ENCODE data around the gene PHC2.

PHC2 gene

GRCh38 chr1:33346533-33346926, 84.4 kb downstream of the PHC2 start:
- H3K9ac ChIP-seq (ENCODE audit: low read depth, low read length): no peak overlapping the region

GRCh38 chr1:33344896-33345560, 85.9 kb downstream of the PHC2 start:
- Histone ChIP-seq H3K9ac (ENCODE audit: low read depth, low read length) (no peak overlapping the region), H3K4me1 (ENCODE audit: insufficient read depth, low read length) (peaks cover 42% of the 10 kb centered on the region), H3K36me3 (ENCODE audit: insufficient read depth, low read length) (no peaks in the 10 kb centered on the region; the same call in 1 of the 2 replicates), H3K9me3 (ENCODE audit: control insufficient read depth, insufficient read depth, low read length) (no peaks in the 10 kb centered on the region)

More at GRCh38 chr1:33346533-33346926, 84.4 kb downstream of the PHC2 start:
- peaks cover 37% of the 10 kb centered on the region for H3K4me1 ChIP-seq (ENCODE audit: insufficient read depth, low read length)
- no peaks in the 10 kb centered on the region for H3K9me3 ChIP-seq (ENCODE audit: control insufficient read depth, insufficient read depth, low read length)
- H3K36me3 ChIP-seq (ENCODE audit: insufficient read depth, low read length): no peaks in the 10 kb centered on the region; the same call in 1 of the 2 replicates

- Histone ChIP-seq H3K9ac (ENCODE audit: low read depth, low read length) (no peak overlapping the region), H3K36me3 (ENCODE audit: insufficient read depth, low read length) (no peaks in the 10 kb centered on the region; the same call in 1 of the 2 replicates), H3K4me1 (ENCODE audit: insufficient read depth, low read length) (peaks cover 50% of the 10 kb centered on the region), H3K9me3 (ENCODE audit: control insufficient read depth, insufficient read depth, low read length) (no peaks in the 10 kb centered on the region)
Observed at GRCh38 chr1:33343539-33343938, 87.4 kb downstream of the PHC2 start.

- Histone ChIP-seq H3K36me3 (ENCODE audit: insufficient read depth, low read length) (no peaks in the 10 kb centered on the region; the same call in 1 of the 2 replicates), H3K9me3 (ENCODE audit: control insufficient read depth, insufficient read depth, low read length) (no peaks in the 10 kb centered on the region), H3K4me1 (ENCODE audit: insufficient read depth, low read length) (peaks cover 48% of the 10 kb centered on the region), H3K9ac (ENCODE audit: low read depth, low read length) (no peak overlapping the region; the same call in 1 of the 2 replicates)
Observed at GRCh38 chr1:33342041-33342723, 88.7 kb downstream of the PHC2 start.

GRCh38 chr1:33341190-33341589, 89.7 kb downstream of the PHC2 start:
- no peaks in the 10 kb centered on the region for H3K9me3 ChIP-seq (ENCODE audit: control insufficient read depth, insufficient read depth, low read length)
- no peaks in the 10 kb centered on the region for H3K36me3 ChIP-seq (ENCODE audit: insufficient read depth, low read length)
- H3K4me1 ChIP-seq (ENCODE audit: insufficient read depth, low read length): peaks cover 38% of the 10 kb centered on the region
- H3K9ac ChIP-seq (ENCODE audit: low read depth, low read length): no peak overlapping the region

- H3K9ac ChIP-seq (ENCODE audit: low read depth, low read length): no peak overlapping the region
Observed at GRCh38 chr1:33339413-33339812, 91.5 kb downstream of the PHC2 start.

GRCh38 chr1:33338440-33339211, 92.3 kb downstream of the PHC2 start:
- H3K36me3 ChIP-seq (ENCODE audit: insufficient read depth, low read length): peaks cover 4% of the 10 kb centered on the region; the same call in 1 of the 2 replicates
- peaks cover 35% of the 10 kb centered on the region for H3K4me1 ChIP-seq (ENCODE audit: insufficient read depth, low read length)
- no peaks in the 10 kb centered on the region for H3K9me3 ChIP-seq (ENCODE audit: control insufficient read depth, insufficient read depth, low read length)
- H3K9ac ChIP-seq (ENCODE audit: low read depth, low read length): no peak overlapping the region

More at GRCh38 chr1:33339413-33339812, 91.5 kb downstream of the PHC2 start:
- Histone ChIP-seq H3K4me1 (ENCODE audit: insufficient read depth, low read length) (peaks cover 35% of the 10 kb centered on the region), H3K36me3 (ENCODE audit: insufficient read depth, low read length) (no peaks in the 10 kb centered on the region), H3K9me3 (ENCODE audit: control insufficient read depth, insufficient read depth, low read length) (no peaks in the 10 kb centered on the region)

GRCh38 chr1:33338048-33338439, 92.9 kb downstream of the PHC2 start:
- peaks cover 7% of the 10 kb centered on the region; the same call in 1 of the 2 replicates for H3K36me3 ChIP-seq (ENCODE audit: insufficient read depth, low read length)
- no peaks in the 10 kb centered on the region for H3K9me3 ChIP-seq (ENCODE audit: control insufficient read depth, insufficient read depth, low read length)
- H3K9ac ChIP-seq (ENCODE audit: low read depth, low read length): no peak overlapping the region
- H3K4me1 ChIP-seq (ENCODE audit: insufficient read depth, low read length): peaks cover 35% of the 10 kb centered on the region

GRCh38 chr1:33337441-33337840, 93.5 kb downstream of the PHC2 start:
- peaks cover 7% of the 10 kb centered on the region; the same call in 1 of the 2 replicates for H3K36me3 ChIP-seq (ENCODE audit: insufficient read depth, low read length)
- no peak overlapping the region for H3K9ac ChIP-seq (ENCODE audit: low read depth, low read length)
- peaks cover 29% of the 10 kb centered on the region for H3K4me1 ChIP-seq (ENCODE audit: insufficient read depth, low read length)
- H3K9me3 ChIP-seq (ENCODE audit: control insufficient read depth, insufficient read depth, low read length): no peaks in the 10 kb centered on the region

GRCh38 chr1:33336580-33336979, 94.3 kb downstream of the PHC2 start:
- H3K9ac ChIP-seq (ENCODE audit: low read depth, low read length): no peak overlapping the region
- peaks cover 7% of the 10 kb centered on the region; the same call in 1 of the 2 replicates for H3K36me3 ChIP-seq (ENCODE audit: insufficient read depth, low read length)
- no peaks in the 10 kb centered on the region for H3K9me3 ChIP-seq (ENCODE audit: control insufficient read depth, insufficient read depth, low read length)
- H3K4me1 ChIP-seq (ENCODE audit: insufficient read depth, low read length): peaks cover 23% of the 10 kb centered on the region

GRCh38 chr1:33335020-33335419, 95.9 kb downstream of the PHC2 start:
- Histone ChIP-seq H3K36me3 (ENCODE audit: insufficient read depth, low read length) (peaks cover 11% of the 10 kb centered on the region), H3K4me1 (ENCODE audit: insufficient read depth, low read length) (peaks cover 17% of the 10 kb centered on the region), H3K9ac (ENCODE audit: low read depth, low read length) (no peak overlapping the region), H3K9me3 (ENCODE audit: control insufficient read depth, insufficient read depth, low read length) (no peaks in the 10 kb centered on the region)

GRCh38 chr1:33334081-33334552, 96.8 kb downstream of the PHC2 start:
- no peak overlapping the region for H3K9ac ChIP-seq (ENCODE audit: low read depth, low read length)
- no peaks in the 10 kb centered on the region for H3K9me3 ChIP-seq (ENCODE audit: control insufficient read depth, insufficient read depth, low read length)
- H3K4me1 ChIP-seq (ENCODE audit: insufficient read depth, low read length): peaks cover 12% of the 10 kb centered on the region
- peaks cover 11% of the 10 kb centered on the region for H3K36me3 ChIP-seq (ENCODE audit: insufficient read depth, low read length)

- Histone ChIP-seq H3K9ac (ENCODE audit: low read depth, low read length) (no peak overlapping the region), H3K4me1 (ENCODE audit: insufficient read depth, low read length) (peaks cover under 1% of the 10 kb centered on the region; the same call in 1 of the 2 replicates), H3K9me3 (ENCODE audit: control insufficient read depth, insufficient read depth, low read length) (no peaks in the 10 kb centered on the region), H3K36me3 (ENCODE audit: insufficient read depth, low read length) (peaks cover 13% of the 10 kb centered on the region)
Observed at GRCh38 chr1:33332881-33333280, 98.0 kb downstream of the PHC2 start.

GRCh38 chr1:33332357-33332789, 98.5 kb downstream of the PHC2 start:
- Histone ChIP-seq H3K36me3 (ENCODE audit: insufficient read depth, low read length) (peaks cover 13% of the 10 kb centered on the region), H3K9me3 (ENCODE audit: control insufficient read depth, insufficient read depth, low read length) (no peaks in the 10 kb centered on the region), H3K4me1 (ENCODE audit: insufficient read depth, low read length) (no peaks in the 10 kb centered on the region), H3K9ac (ENCODE audit: low read depth, low read length) (no peak overlapping the region)
